Thyroid gland (tissue), 4 donors: ENCODE results near the gene MRC2.

Experiments used
- POLR2A ChIP-seq, 2 donors: fragments of 450-650 bp; IDR thresholded peaks; one replicate each; pipeline ENCODE4 v1.6.1; 2017; ENCODE audit warnings: antibody characterized with exemption in 2 of 2, mild to moderate bottlenecking in 2 of 2, moderate library complexity in 1 of 2
- TF ChIP-seq, protein P1 (sequence below), 6 experiments: fragments of 200-600 bp in 3 of 6; fragments of 450-650 bp in 3 of 6; sonication (generic) in 3 of 6; IDR thresholded peaks; one replicate each; pipeline ENCODE4 v1.5.1; 2016 to 2019; ENCODE audit warnings: antibody characterized with exemption in 6 of 6, mild to moderate bottlenecking in 2 of 6, inconsistent platforms in 1 of 6, moderate library complexity in 1 of 6

DNA sequence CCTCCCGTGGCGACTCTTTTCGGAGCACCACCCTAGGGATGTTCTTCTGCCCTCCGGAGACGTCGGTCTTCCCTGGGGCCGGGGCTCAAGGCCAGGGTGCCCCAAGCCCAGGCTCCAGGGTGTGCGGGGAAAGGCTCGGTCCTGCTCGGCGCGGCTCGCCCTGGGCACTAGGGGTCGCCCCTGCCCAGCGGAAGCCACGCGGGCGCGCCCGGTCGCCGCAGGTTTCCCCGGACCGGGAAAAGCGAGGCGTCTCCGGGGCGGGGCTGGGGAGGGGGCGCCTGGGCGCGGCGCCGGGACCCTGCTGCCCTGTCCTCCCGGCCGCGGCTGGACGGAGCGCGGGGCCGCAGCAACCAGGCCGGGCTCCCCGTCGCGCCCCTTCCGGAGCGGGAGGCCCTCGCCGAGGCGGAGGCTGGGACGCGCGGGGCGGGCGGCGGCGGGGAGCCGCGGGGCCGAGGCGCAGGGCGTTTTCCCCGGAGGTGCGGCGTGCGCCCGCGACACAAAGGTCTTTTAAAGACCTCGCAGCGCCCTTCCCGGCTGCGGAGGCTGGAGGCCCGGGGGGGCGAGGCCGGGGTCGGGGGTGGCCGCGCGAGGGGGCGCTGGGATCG lies 76.4 kb downstream of the MRC2 start:
- TF ChIP-seq, protein P1, sequence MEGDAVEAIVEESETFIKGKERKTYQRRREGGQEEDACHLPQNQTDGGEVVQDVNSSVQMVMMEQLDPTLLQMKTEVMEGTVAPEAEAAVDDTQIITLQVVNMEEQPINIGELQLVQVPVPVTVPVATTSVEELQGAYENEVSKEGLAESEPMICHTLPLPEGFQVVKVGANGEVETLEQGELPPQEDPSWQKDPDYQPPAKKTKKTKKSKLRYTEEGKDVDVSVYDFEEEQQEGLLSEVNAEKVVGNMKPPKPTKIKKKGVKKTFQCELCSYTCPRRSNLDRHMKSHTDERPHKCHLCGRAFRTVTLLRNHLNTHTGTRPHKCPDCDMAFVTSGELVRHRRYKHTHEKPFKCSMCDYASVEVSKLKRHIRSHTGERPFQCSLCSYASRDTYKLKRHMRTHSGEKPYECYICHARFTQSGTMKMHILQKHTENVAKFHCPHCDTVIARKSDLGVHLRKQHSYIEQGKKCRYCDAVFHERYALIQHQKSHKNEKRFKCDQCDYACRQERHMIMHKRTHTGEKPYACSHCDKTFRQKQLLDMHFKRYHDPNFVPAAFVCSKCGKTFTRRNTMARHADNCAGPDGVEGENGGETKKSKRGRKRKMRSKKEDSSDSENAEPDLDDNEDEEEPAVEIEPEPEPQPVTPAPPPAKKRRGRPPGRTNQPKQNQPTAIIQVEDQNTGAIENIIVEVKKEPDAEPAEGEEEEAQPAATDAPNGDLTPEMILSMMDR (IDR thresholded peaks at IDR 0.05) = peak; percentile 40 to 88 (median 70)
- TF ChIP-seq POLR2A (IDR thresholded peaks at IDR 0.05) = no peak
